ENCODE data around the gene MEIS1. TPM values are rescaled to one million over a fixed set of nuclear protein-coding genes. Genes with fewer than 3 reads are reported as not detected.

Gene MEIS1
- total RNA-seq, 1 donor from 2014 or later, result 41.7 TPM

GRCh38 chr2:66568650-66569300 lies 133.8 kb downstream of the MEIS1 start:
- intact Hi-C loops (cut with DNase I), result no loop called here
- DNase-seq (no peak), ATAC-seq (ENCODE audit: poor library complexity) (no peak)

GRCh38 chr2:66569321-66569851 lies 134.5 kb downstream of the MEIS1 start:
- intact Hi-C loops (cut with DNase I), result no loop called here
- DNase-seq, result no peak
- ATAC-seq (ENCODE audit: poor library complexity), result no peak

GRCh38 chr2:66569974-66570373 lies 135.0 kb downstream of the MEIS1 start:
- no peak for DNase-seq
- no peak for ATAC-seq (ENCODE audit: poor library complexity)
- intact Hi-C loops (cut with DNase I), result loop anchor here (5.0 kb wide), 1 partner anchor 138 kb away; no protein-coding TSS in a partner anchor

- DNase-seq, result no peak
- intact Hi-C loops (cut with DNase I), result loop anchor here (5.0 kb wide), 1 partner anchor 138 kb away; no protein-coding TSS in a partner anchor
- no peak for ATAC-seq (ENCODE audit: poor library complexity)
Observed at GRCh38 chr2:66570471-66570870, 135.5 kb downstream of the MEIS1 start.

- no peak for ATAC-seq (ENCODE audit: poor library complexity)
- intact Hi-C loops (cut with DNase I), result loop anchor here (5.0 kb wide), 1 partner anchor 140 kb away; no protein-coding TSS in a partner anchor
- no peak for DNase-seq
Observed at GRCh38 chr2:66571918-66572317, 137.0 kb downstream of the MEIS1 start.

GRCh38 chr2:66572391-66572790 lies 137.5 kb downstream of the MEIS1 start:
- DNase-seq (no peak), ATAC-seq (ENCODE audit: poor library complexity) (no peak)
- intact Hi-C loops (cut with DNase I), result loop anchor here (5.0 kb wide), 1 partner anchor 140 kb away; no protein-coding TSS in a partner anchor

- DNase-seq (no peak), ATAC-seq (ENCODE audit: poor library complexity) (no peak)
- intact Hi-C loops (cut with DNase I), result loop anchor here (5.0 kb wide), 1 partner anchor 141 kb away; no protein-coding TSS in a partner anchor
Observed at GRCh38 chr2:66573416-66573815, 138.5 kb downstream of the MEIS1 start.

GRCh38 chr2:66573821-66574233 lies 138.9 kb downstream of the MEIS1 start:
- DNase-seq (no peak), ATAC-seq (ENCODE audit: poor library complexity) (no peak)
- intact Hi-C loops (cut with DNase I), result loop anchor here (5.0 kb wide), 1 partner anchor 142 kb away; no protein-coding TSS in a partner anchor

GRCh38 chr2:66574701-66575624 lies 140.0 kb downstream of the MEIS1 start:
- intact Hi-C loops (cut with DNase I), result loop anchor here (5.0 kb wide), 1 partner anchor 143 kb away; no protein-coding TSS in a partner anchor
- DNase-seq, result peak; percentile 60

GRCh38 chr2:66575625-66576310 lies 140.8 kb downstream of the MEIS1 start:
- peak; percentile 47 for ATAC-seq (ENCODE audit: poor library complexity)
- intact Hi-C loops (cut with DNase I), result no loop called here
- DNase-seq, result no peak

More at GRCh38 chr2:66574701-66575624, 140.0 kb downstream of the MEIS1 start:
- peak; percentile 82 for ATAC-seq (ENCODE audit: poor library complexity)

GRCh38 chr2:66576311-66576560 lies 141.3 kb downstream of the MEIS1 start:
- intact Hi-C loops (cut with DNase I), result no loop called here
- ATAC-seq (ENCODE audit: poor library complexity), result peak; percentile 2
- no peak for DNase-seq

GRCh38 chr2:66576561-66577320 lies 141.8 kb downstream of the MEIS1 start:
- ATAC-seq (ENCODE audit: poor library complexity), result peak; percentile 28
- no peak for DNase-seq
- intact Hi-C loops (cut with DNase I), result no loop called here

GRCh38 chr2:66577321-66578053 lies 142.6 kb downstream of the MEIS1 start:
- no peak for DNase-seq
- ATAC-seq (ENCODE audit: poor library complexity), result peak; percentile 6
- intact Hi-C loops (cut with DNase I), result no loop called here

- no peak for DNase-seq
- ATAC-seq (ENCODE audit: poor library complexity), result no peak
- intact Hi-C loops (cut with DNase I), result no loop called here
Observed at GRCh38 chr2:66578054-66578686, 143.2 kb downstream of the MEIS1 start.

GRCh38 chr2:66578687-66579106 lies 143.8 kb downstream of the MEIS1 start:
- intact Hi-C loops (cut with DNase I), result no loop called here
- DNase-seq (no peak), ATAC-seq (ENCODE audit: poor library complexity) (no peak)

GRCh38 chr2:66579186-66580126 lies 144.5 kb downstream of the MEIS1 start:
- DNase-seq (no peak), ATAC-seq (ENCODE audit: poor library complexity) (no peak)
- intact Hi-C loops (cut with DNase I), result loop anchor here (10.0 kb wide), 2 partner anchors 1075 to 1265 kb away; no protein-coding TSS in a partner anchor
